Left colon (tissue), 2 donors: ENCODE data around the gene ROBO1. TPM values are rescaled to one million over a fixed set of nuclear protein-coding genes. Genes with fewer than 3 reads are reported as not detected.

Source experiments
- ATAC-seq: fragments of 200-7000 bp; cut with Tn5 transposase; one replicate; pipeline ENCODE4 v1.9.1; 2020; ENCODE audit warnings: mild to moderate bottlenecking, moderate library complexity
- DNase-seq, 2 donors: peaks; one replicate each; pipeline ENCODE4 v3.0.0-alpha.2; 2020
- intact Hi-C, 2 donors: fragments of 100-400 bp; cut with DNase I in 1 of 2; cut with micrococcal nuclease in 1 of 2; formaldehyde crosslinking; loops; one replicate each; pipeline versions ENCODE4 v1.11.2 to v1.14.0; 2022; cut with DNase I, micrococcal nuclease
- total RNA-seq, 2 donors: library from RNA; stranded (reverse); fragmentation: NEBNext Ultra II Directional; extraction: Animal tissue kit (Norgen Biotek cat#: 25700); gene quantifications; one replicate each; pipeline ENCODE4 v1.2.1, GENCODE V29; 2021
- donor health status: DM: no; HTN: no; CAD: no.
- donor health status: DM: yes; HTN: yes; CAD: no.

The ROBO1 gene
- total RNA-seq, 2 donors from 2014 or later: 3.0 to 9.7 TPM

GRCh38 chr3:78927759-78928158, 840.0 kb downstream of the ROBO1 start:
- ATAC-seq (no peak), DNase-seq (no peak)
- intact Hi-C loops: no loop called here

- no peak for ATAC-seq
- no peak for DNase-seq
- intact Hi-C loops: no loop called here
Measured at GRCh38 chr3:78926523-78926922, 841.3 kb downstream of the ROBO1 start.

GRCh38 chr3:78924711-78925110, 843.1 kb downstream of the ROBO1 start:
- intact Hi-C loops: no loop called here
- DNase-seq: no peak
- no peak for ATAC-seq

GRCh38 chr3:78919021-78919755, 848.6 kb downstream of the ROBO1 start:
- intact Hi-C loops: no loop called here
- ATAC-seq (peak; percentile 62), DNase-seq (no peak)

GRCh38 chr3:78918361-78919020, 849.3 kb downstream of the ROBO1 start:
- no peak for ATAC-seq
- intact Hi-C loops: no loop called here
- no peak for DNase-seq

- DNase-seq: no peak
- intact Hi-C loops: no loop called here
- ATAC-seq: no peak
Measured at GRCh38 chr3:78917536-78917935, 850.3 kb downstream of the ROBO1 start.

- intact Hi-C loops: no loop called here
- DNase-seq (no peak), ATAC-seq (no peak)
Measured at GRCh38 chr3:78913711-78914110, 854.1 kb downstream of the ROBO1 start.

- DNase-seq (no peak), ATAC-seq (no peak)
- intact Hi-C loops: no loop called here
Measured at GRCh38 chr3:78912687-78913086, 855.1 kb downstream of the ROBO1 start.

- ATAC-seq (no peak), DNase-seq (no peak)
- intact Hi-C loops: no loop called here
Measured at GRCh38 chr3:78912259-78912658, 855.5 kb downstream of the ROBO1 start.

- intact Hi-C loops: no loop called here
- ATAC-seq (no peak), DNase-seq (no peak)
Measured at GRCh38 chr3:78911394-78911793, 856.4 kb downstream of the ROBO1 start.

GRCh38 chr3:78908236-78908635, 859.6 kb downstream of the ROBO1 start:
- DNase-seq: no peak
- ATAC-seq: no peak
- intact Hi-C loops: no loop called here

GRCh38 chr3:78907367-78907766, 860.4 kb downstream of the ROBO1 start:
- intact Hi-C loops: no loop called here
- DNase-seq: no peak
- no peak for ATAC-seq

- intact Hi-C loops: no loop called here
- DNase-seq: no peak
- no peak for ATAC-seq
Measured at GRCh38 chr3:78906930-78907329, 860.9 kb downstream of the ROBO1 start.

GRCh38 chr3:78906245-78906644, 861.6 kb downstream of the ROBO1 start:
- intact Hi-C loops: no loop called here
- ATAC-seq (no peak), DNase-seq (no peak)

GRCh38 chr3:78905700-78906099, 862.1 kb downstream of the ROBO1 start:
- intact Hi-C loops: no loop called here
- DNase-seq (no peak), ATAC-seq (no peak)

- ATAC-seq: no peak
- no peak for DNase-seq
- intact Hi-C loops: no loop called here
Measured at GRCh38 chr3:78901544-78901943, 866.3 kb downstream of the ROBO1 start.

GRCh38 chr3:78900880-78901279, 866.9 kb downstream of the ROBO1 start:
- intact Hi-C loops: no loop called here
- DNase-seq (no peak), ATAC-seq (no peak)

GRCh38 chr3:78900426-78900825, 867.4 kb downstream of the ROBO1 start:
- ATAC-seq (no peak), DNase-seq (no peak)
- intact Hi-C loops: no loop called here

GRCh38 chr3:78895528-78895927, 872.3 kb downstream of the ROBO1 start:
- intact Hi-C loops: no loop called here
- ATAC-seq (no peak), DNase-seq (no peak)

- ATAC-seq: no peak
- no peak for DNase-seq
- intact Hi-C loops: no loop called here
Measured at GRCh38 chr3:78894787-78895186, 873.0 kb downstream of the ROBO1 start.

GRCh38 chr3:78893161-78893560, 874.6 kb downstream of the ROBO1 start:
- intact Hi-C loops: no loop called here
- no peak for DNase-seq

More at GRCh38 chr3:78893161-78893560, 874.6 kb downstream of the ROBO1 start:
- ATAC-seq: no peak
